H1 (cell line): Measurements from ENCODE around the gene PTBP3. TPM values are rescaled to one million over a fixed set of nuclear protein-coding genes. Genes with fewer than 3 reads are reported as not detected.

Experiments
- CTCF ChIA-PET: fragments of 300-600 bp; sonication (Branson Sonifier 250); formaldehyde crosslinking; loops from one replicate; lab custom pipeline; 2021; ENCODE audit not compliant: partially characterized antibody; lab: Charles Lee
- POLR2A ChIA-PET: fragments of 300-600 bp; sonication (Branson Sonifier 250); formaldehyde crosslinking; loops from one replicate; lab custom pipeline; 2021; ENCODE audit warnings: inconsistent platforms; ENCODE audit not compliant: partially characterized antibody; lab: Charles Lee
- DNase-seq, 2 experiments: peaks; one replicate each; pipeline versions ENCODE4 v3.0.0 to v3.0.0-alpha.2; 2010 to 2022; ENCODE audit warnings: low spot score in 2 of 2, low read depth in 1 of 2, mixed read lengths in 1 of 2
- FAIRE-seq: peaks from 2 replicates; lab custom pipeline; 2011; peaks lifted over from hg19 to GRCh38; lab: Jason Lieb, UNC
- H2AFZ ChIP-seq: 2 replicates; pipeline ENCODE4 v1.8.1; 2012; ENCODE audit warnings: low read length, inconsistent platforms
- H2AK5ac ChIP-seq: 2 replicates; pipeline ENCODE4 v1.6.1; 2013; ENCODE audit warnings: low read depth, low read length
- H2BK120ac ChIP-seq: replicated peaks from 2 replicates; pipeline ENCODE3; 2013; ENCODE audit warnings: low read depth, low read length, inconsistent platforms
- H2BK12ac ChIP-seq: 2 replicates; pipeline ENCODE4 v1.6.1; 2013; ENCODE audit warnings: low read depth, low read length
- H2BK15ac ChIP-seq: 2 replicates; pipeline ENCODE4 v1.6.1; 2013; ENCODE audit warnings: low read length
- H2BK20ac ChIP-seq: 2 replicates; pipeline ENCODE4 v1.6.1; 2013; ENCODE audit warnings: low read length
- H2BK5ac ChIP-seq: 2 replicates; pipeline ENCODE4 v1.6.1; 2013; ENCODE audit warnings: low read depth, low read length
- H3K14ac ChIP-seq: 2 replicates; pipeline ENCODE4 v1.6.1; 2013; ENCODE audit warnings: inconsistent platforms; ENCODE audit not compliant: insufficient read length
- H3K18ac ChIP-seq: 2 replicates; pipeline ENCODE4 v1.6.1; 2013; ENCODE audit warnings: low read length; ENCODE audit errors: extremely low read depth
- H3K23ac ChIP-seq: 2 replicates; pipeline ENCODE4 v1.6.1; 2013; ENCODE audit warnings: inconsistent platforms; ENCODE audit not compliant: insufficient read length
- H3K23me2 ChIP-seq: 2 replicates; pipeline ENCODE4 v1.6.1; 2013; ENCODE audit warnings: low read depth, low read length
- H3K27ac ChIP-seq: 2 replicates; pipeline ENCODE4 v1.6.1; 2011; ENCODE audit warnings: low read depth, low read length, inconsistent platforms
- H3K27me3 ChIP-seq, 4 experiments: replicated peaks in 1 of 4; 1 replicate in 1 of 4; 2 replicates in 3 of 4; pipeline versions ENCODE4 v1.6.1 to v1.8.1; 2011 to 2013; ENCODE audit warnings: low read length in 3 of 4, mild to moderate bottlenecking in 3 of 4, inconsistent platforms in 2 of 4, mixed read lengths in 2 of 4, moderate library complexity in 1 of 4; ENCODE audit not compliant: control insufficient read depth in 3 of 4, insufficient read depth in 3 of 4; ENCODE audit errors: extremely low read depth in 1 of 4
- H3K36me3 ChIP-seq, 4 experiments: 2 replicates each; pipeline versions ENCODE4 v1.6.1 to v1.8.1; 2011 to 2013; ENCODE audit warnings: mild to moderate bottlenecking in 4 of 4, low read length in 3 of 4, moderate library complexity in 2 of 4, control low read depth in 1 of 4, inconsistent platforms in 1 of 4; ENCODE audit not compliant: insufficient read depth in 4 of 4, control insufficient read depth in 2 of 4
- H3K4ac ChIP-seq: replicated peaks from 2 replicates; pipeline ENCODE3; 2013; ENCODE audit warnings: low read length, low read depth, mixed read lengths, inconsistent platforms; ENCODE audit not compliant: insufficient read length
- H3K4me1 ChIP-seq, 4 experiments: replicated peaks in 1 of 4; 1 replicate in 1 of 4; 2 replicates in 3 of 4; pipeline versions ENCODE4 v1.6.1 to v1.8.1; 2011 to 2013; ENCODE audit warnings: low read length in 3 of 4, inconsistent platforms in 2 of 4, mixed read lengths in 1 of 4; ENCODE audit not compliant: insufficient read depth in 4 of 4, control insufficient read depth in 3 of 4
- H3K4me2 ChIP-seq, 2 experiments: 2 replicates each; pipeline versions ENCODE4 v1.6.1 to v1.8.1; 2011 to 2013; ENCODE audit warnings: low read depth in 2 of 2, low read length in 2 of 2, control low read depth in 1 of 2, inconsistent platforms in 1 of 2, mild to moderate bottlenecking in 1 of 2; ENCODE audit not compliant: insufficient read depth in 1 of 2
- H3K4me3 ChIP-seq, 4 experiments: fragments of 200-600, 300-600 bp in 1 of 4; sonication (generic), shearing (Covaris generic), sonication (Bioruptor Twin) in 1 of 4; 2 replicates each; pipeline versions ENCODE4 v1.5.1 to v1.8.1; 2011 to 2016; ENCODE audit warnings: low read length in 4 of 4, low read depth in 3 of 4, control low read depth in 2 of 4, inconsistent platforms in 2 of 4, mild to moderate bottlenecking in 2 of 4, mixed read lengths in 1 of 4, moderate library complexity in 1 of 4; ENCODE audit not compliant: insufficient read depth in 2 of 4; ENCODE audit errors: extremely low read depth in 1 of 4
- H3K56ac ChIP-seq: replicated peaks from 2 replicates; pipeline ENCODE3; 2013; ENCODE audit warnings: low read depth, mild to moderate bottlenecking, mixed read lengths, low read length, inconsistent platforms; ENCODE audit not compliant: insufficient read length
- H3K79me1 ChIP-seq: 2 replicates; pipeline ENCODE4 v1.6.1; 2013; ENCODE audit warnings: low read depth, low read length, control low read depth
- H3K79me2 ChIP-seq, 2 experiments: 2 replicates each; pipeline versions ENCODE4 v1.6.1 to v1.8.1; 2012 to 2013; ENCODE audit warnings: low read length in 2 of 2, mild to moderate bottlenecking in 2 of 2, inconsistent platforms in 1 of 2; ENCODE audit not compliant: insufficient read depth in 2 of 2, control insufficient read depth in 1 of 2
- H3K9ac ChIP-seq, 4 experiments: replicated peaks in 1 of 4; 1 replicate in 1 of 4; 2 replicates in 3 of 4; pipeline versions ENCODE4 v1.6.1 to v1.8.1; 2011 to 2013; ENCODE audit warnings: low read depth in 3 of 4, low read length in 3 of 4, control low read depth in 2 of 4, mild to moderate bottlenecking in 2 of 4, moderate library complexity in 2 of 4, inconsistent platforms in 1 of 4; ENCODE audit errors: extremely low read depth in 1 of 4
- H3K9me3 ChIP-seq, 2 experiments: 2 replicates each; pipeline versions ENCODE4 v1.6.1 to v1.8.1; 2012 to 2013; ENCODE audit warnings: mild to moderate bottlenecking in 2 of 2, moderate library complexity in 2 of 2, control low read depth in 1 of 2, inconsistent platforms in 1 of 2, low read depth in 1 of 2, low read length in 1 of 2, mixed read lengths in 1 of 2; ENCODE audit not compliant: insufficient read depth in 2 of 2
- H4K20me1 ChIP-seq, 2 experiments: replicated peaks in 1 of 2; 2 replicates each; pipeline versions ENCODE3 to v1.8.1; 2011 to 2013; ENCODE audit warnings: inconsistent platforms in 2 of 2, low read length in 2 of 2, mild to moderate bottlenecking in 1 of 2; ENCODE audit not compliant: insufficient read depth in 2 of 2, control insufficient read depth in 1 of 2
- H4K5ac ChIP-seq: 2 replicates; pipeline ENCODE4 v1.6.1; 2013; ENCODE audit warnings: low read length, low read depth, mixed read lengths, inconsistent platforms; ENCODE audit not compliant: insufficient read length
- H4K8ac ChIP-seq: 2 replicates; pipeline ENCODE4 v1.8.0; 2013; ENCODE audit warnings: mild to moderate bottlenecking, moderate library complexity, low read length, inconsistent platforms; ENCODE audit not compliant: insufficient read depth; ENCODE audit errors: extremely low read depth
- H4K91ac ChIP-seq: replicated peaks from 2 replicates; pipeline ENCODE3; 2013; ENCODE audit warnings: low read length, mixed read lengths, inconsistent platforms; ENCODE audit not compliant: insufficient read length
- GTF2F1 ChIP-seq: IDR thresholded peaks from 2 replicates; pipeline ENCODE4 v1.6.1; 2012; ENCODE audit warnings: low read depth, low read length, improper control_type of control experiment, borderline replicate concordance
- HDAC6 ChIP-seq: IDR thresholded peaks from one replicate; pipeline ENCODE4 v1.7.1; 2012; ENCODE audit warnings: low read depth, mild to moderate bottlenecking, inconsistent platforms, low read length, moderate library complexity
- KDM4A ChIP-seq: IDR thresholded peaks from one replicate; pipeline ENCODE4 v1.7.1; 2012; ENCODE audit warnings: low read depth, mild to moderate bottlenecking, moderate library complexity, low read length, inconsistent platforms; ENCODE audit not compliant: severe bottlenecking
- SP2 ChIP-seq: IDR thresholded peaks from 2 replicates; pipeline ENCODE4 v1.6.1; 2012; ENCODE audit warnings: mild to moderate bottlenecking, low read length, inconsistent platforms
- SP4 ChIP-seq: IDR thresholded peaks from 2 replicates; pipeline ENCODE4 v1.6.1; 2012; ENCODE audit warnings: low read length, inconsistent platforms
- WGBS, 2 experiments: shearing (Covaris generic) in 1 of 2; methylation state at CpG; one replicate each; pipeline versions ENCODE4 v1.1.6 to v1.1.7; 2013 to 2015; ENCODE audit warnings: low lambda C conversion rate in 2 of 2, mixed read lengths in 2 of 2, inconsistent platforms in 1 of 2, low coverage in 1 of 2, missing lambda C conversion rate in 1 of 2; ENCODE audit not compliant: insufficient replicate concordance in 2 of 2, insufficient coverage in 1 of 2, insufficient read length in 1 of 2; ENCODE audit errors: extremely low coverage in 1 of 2, missing lambda C conversion rate in 1 of 2; 5-methylcytosine and 5-hydroxymethylcytosine counted together
- polyA plus RNA-seq, 7 experiments: library from polyadenylated mRNA; depleted of rRNA in 3 of 7; stranded (reverse) in 5 of 7; unstranded in 2 of 7; fragments of >200 nt in 5 of 7; fragments of 200-250 nt in 2 of 7; gene quantifications; 1 replicate in 5 of 7; 2 replicates in 1 of 7; 4 replicates in 1 of 7; pipeline versions ENCODE4 v1.2.1 to v1.2.3, GENCODE V29; 2011 to 2013; ENCODE audit warnings: missing spikeins in 2 of 7, mixed read lengths in 2 of 7
- total RNA-seq: library from RNA; stranded (reverse); fragmentation: NEBNext Ultra II Directional; extraction: Animal tissue kit (Norgen Biotek cat#: 25700); gene quantifications from 2 replicates; pipeline ENCODE4 v1.2.1, GENCODE V29; 2021
- TF ChIP-seq, protein P1 (sequence below), 3 experiments: IDR thresholded peaks; 1 replicate in 2 of 3; 2 replicates in 1 of 3; pipeline versions ENCODE4 v1.5.1 to v1.6.1; 2011; ENCODE audit warnings: low read length in 3 of 3, mild to moderate bottlenecking in 3 of 3, inconsistent platforms in 2 of 3, low read depth in 1 of 3, moderate library complexity in 1 of 3; ENCODE audit not compliant: insufficient read depth in 1 of 3; ENCODE audit errors: control extremely low read depth in 1 of 3

PTBP3 gene
- total and polyA plus RNA-seq, 2 of the 8 experiments (the other 6 are each of a cell fraction or from before 2014, with no cell fraction given) = 51.0 to 124 TPM

- H2BK120ac ChIP-seq = no peak overlapping the region
- H2BK5ac ChIP-seq = no peak overlapping the region
- no peak overlapping the region for H4K91ac ChIP-seq
- no peak overlapping the region for H3K56ac ChIP-seq
- DNase-seq (no peak), FAIRE-seq (no peak)
- peaks cover 3% of the 10 kb centered on the region; the same call in 1 of the 2 replicates for H3K79me1 ChIP-seq
- POLR2A ChIA-PET = no interaction called here
- H3K27ac ChIP-seq = no peak overlapping the region
- no peak overlapping the region for H2AK5ac ChIP-seq
- peaks cover 0 to 7% of the 10 kb centered on the region in 2 experiments; a peak in 1 of 4 replicates for H3K79me2 ChIP-seq
- H3K9ac ChIP-seq = no peak overlapping the region
- no peak overlapping the region for H4K8ac ChIP-seq
- H2BK20ac ChIP-seq = no peak overlapping the region
- peaks cover 0 to 1% (median 0%) of the 10 kb centered on the region in 4 experiments; a peak in 1 of 7 replicates for H3K4me1 ChIP-seq
- no peaks in the 10 kb centered on the region for H4K20me1 ChIP-seq
- H3K9me3 ChIP-seq = peaks cover 21% of the 10 kb centered on the region in 2 experiments
- TF ChIP-seq SP2 (no peak), KDM4A (no peak), HDAC6 (no peak), SP4 (no peak), GTF2F1 (no peak)
- TF ChIP-seq, protein P1, sequence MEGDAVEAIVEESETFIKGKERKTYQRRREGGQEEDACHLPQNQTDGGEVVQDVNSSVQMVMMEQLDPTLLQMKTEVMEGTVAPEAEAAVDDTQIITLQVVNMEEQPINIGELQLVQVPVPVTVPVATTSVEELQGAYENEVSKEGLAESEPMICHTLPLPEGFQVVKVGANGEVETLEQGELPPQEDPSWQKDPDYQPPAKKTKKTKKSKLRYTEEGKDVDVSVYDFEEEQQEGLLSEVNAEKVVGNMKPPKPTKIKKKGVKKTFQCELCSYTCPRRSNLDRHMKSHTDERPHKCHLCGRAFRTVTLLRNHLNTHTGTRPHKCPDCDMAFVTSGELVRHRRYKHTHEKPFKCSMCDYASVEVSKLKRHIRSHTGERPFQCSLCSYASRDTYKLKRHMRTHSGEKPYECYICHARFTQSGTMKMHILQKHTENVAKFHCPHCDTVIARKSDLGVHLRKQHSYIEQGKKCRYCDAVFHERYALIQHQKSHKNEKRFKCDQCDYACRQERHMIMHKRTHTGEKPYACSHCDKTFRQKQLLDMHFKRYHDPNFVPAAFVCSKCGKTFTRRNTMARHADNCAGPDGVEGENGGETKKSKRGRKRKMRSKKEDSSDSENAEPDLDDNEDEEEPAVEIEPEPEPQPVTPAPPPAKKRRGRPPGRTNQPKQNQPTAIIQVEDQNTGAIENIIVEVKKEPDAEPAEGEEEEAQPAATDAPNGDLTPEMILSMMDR (IDR thresholded peaks at IDR 0.05; ENCODE audit: control extremely low read depth in 1 of 3, insufficient read depth in 1 of 3, low read depth in 1 of 3, low read length in 3 of 3) = no peak
- H2AFZ ChIP-seq = no peak overlapping the region
- H3K18ac ChIP-seq = no peak overlapping the region
- peaks cover 0 to 15% (median 6%) of the 10 kb centered on the region in 4 experiments; a peak in 4 of 8 replicates for H3K36me3 ChIP-seq
- CTCF ChIA-PET = no interaction called here
- WGBS, 2 experiments = 97% methylated on average over 6 of the region's 6 CpGs; no CpG with 5 or more reads in 1 of the 2 experiments
- no peak overlapping the region for H3K4ac ChIP-seq
- H2BK12ac ChIP-seq = no peak overlapping the region
- no peak overlapping the region for H4K5ac ChIP-seq
- H3K23ac ChIP-seq = no peak overlapping the region
- no peak overlapping the region for H3K4me2 ChIP-seq
- no peaks in the 10 kb centered on the region for H3K23me2 ChIP-seq
- no peak overlapping the region for H3K14ac ChIP-seq
- H3K4me3 ChIP-seq = no peak overlapping the region
- no peak overlapping the region for H2BK15ac ChIP-seq
- no peaks in the 10 kb centered on the region; a peak in 2 of 7 replicates for H3K27me3 ChIP-seq
These were observed 49.7 kb downstream of the PTBP3 start for GRCh38 chr9:112283582-112284253.
